CD4-positive, alpha-beta T cell treated with Interleukin-6 at 100 ng/mL for 8 hours (primary cell): ENCODE measurements around the gene SETD4.
"Not testable (repeated sequence)": the region's sequence is repeated elsewhere in the genome, so short reads cannot be mapped to it uniquely, and the experiment has no call there.

Experiments
- DNase-seq: peaks from one replicate; pipeline ENCODE4 v3.0.0-alpha.2; 2020; ENCODE audit warnings: mixed read lengths, low spot score

SETD4 gene

GRCh38 chr21:36077758-36078157 lies 17.4 kb upstream of the SETD4 start:
- no peak for DNase-seq

GRCh38 chr21:36076878-36077655 lies 16.7 kb upstream of the SETD4 start:
- no peak for DNase-seq

- no peak for DNase-seq
Observed at GRCh38 chr21:36075953-36076352, 15.6 kb upstream of the SETD4 start.

GRCh38 chr21:36075171-36075570 lies 14.8 kb upstream of the SETD4 start:
- DNase-seq = no peak

- DNase-seq = not testable (repeated sequence)
Observed at GRCh38 chr21:36073911-36074310, 13.6 kb upstream of the SETD4 start.

- DNase-seq = no peak
Observed at GRCh38 chr21:36073181-36073580, 12.9 kb upstream of the SETD4 start.

- DNase-seq = no peak
Observed at GRCh38 chr21:36072453-36073162, 12.3 kb upstream of the SETD4 start.

- DNase-seq = no peak
Observed at GRCh38 chr21:36070999-36071398, 10.7 kb upstream of the SETD4 start.

- peak; percentile 94 for DNase-seq
Observed at GRCh38 chr21:36069713-36070583, 9.6 kb upstream of the SETD4 start, which contains the start of gene CBR1. TSS of gene CBR1 (plus strand) at chr21:36070024. CDS start at chr21:36070116, 92 bp downstream.

- no peak for DNase-seq
Observed at GRCh38 chr21:36068748-36069398, 8.5 kb upstream of the SETD4 start.

GRCh38 chr21:36065497-36066036 lies 5.2 kb upstream of the SETD4 start:
- DNase-seq = no peak

GRCh38 chr21:36064085-36064460 lies 3.7 kb upstream of the SETD4 start:
- no peak for DNase-seq

GRCh38 chr21:36063375-36064084 lies 3.2 kb upstream of the SETD4 start:
- DNase-seq = no peak

- no peak for DNase-seq
Observed at GRCh38 chr21:36061445-36061844, 1.1 kb upstream of the SETD4 start.

GRCh38 chr21:36059823-36060158 lies 535 bp downstream of the SETD4 start:
- no peak for DNase-seq

GRCh38 chr21:36055551-36055950 lies 4.8 kb downstream of the SETD4 start:
- DNase-seq = no peak

GRCh38 chr21:36053715-36054062 lies 6.6 kb downstream of the SETD4 start:
- DNase-seq = no peak

- peak; percentile 7 for DNase-seq
Observed at GRCh38 chr21:36052860-36053714, 7.2 kb downstream of the SETD4 start.

- no peak for DNase-seq
Observed at GRCh38 chr21:36048357-36048756, 12.0 kb downstream of the SETD4 start.

GRCh38 chr21:36047139-36047538 lies 13.2 kb downstream of the SETD4 start:
- no peak for DNase-seq
